ENCODE data around the gene ANXA2R.

The ANXA2R gene

DNA sequence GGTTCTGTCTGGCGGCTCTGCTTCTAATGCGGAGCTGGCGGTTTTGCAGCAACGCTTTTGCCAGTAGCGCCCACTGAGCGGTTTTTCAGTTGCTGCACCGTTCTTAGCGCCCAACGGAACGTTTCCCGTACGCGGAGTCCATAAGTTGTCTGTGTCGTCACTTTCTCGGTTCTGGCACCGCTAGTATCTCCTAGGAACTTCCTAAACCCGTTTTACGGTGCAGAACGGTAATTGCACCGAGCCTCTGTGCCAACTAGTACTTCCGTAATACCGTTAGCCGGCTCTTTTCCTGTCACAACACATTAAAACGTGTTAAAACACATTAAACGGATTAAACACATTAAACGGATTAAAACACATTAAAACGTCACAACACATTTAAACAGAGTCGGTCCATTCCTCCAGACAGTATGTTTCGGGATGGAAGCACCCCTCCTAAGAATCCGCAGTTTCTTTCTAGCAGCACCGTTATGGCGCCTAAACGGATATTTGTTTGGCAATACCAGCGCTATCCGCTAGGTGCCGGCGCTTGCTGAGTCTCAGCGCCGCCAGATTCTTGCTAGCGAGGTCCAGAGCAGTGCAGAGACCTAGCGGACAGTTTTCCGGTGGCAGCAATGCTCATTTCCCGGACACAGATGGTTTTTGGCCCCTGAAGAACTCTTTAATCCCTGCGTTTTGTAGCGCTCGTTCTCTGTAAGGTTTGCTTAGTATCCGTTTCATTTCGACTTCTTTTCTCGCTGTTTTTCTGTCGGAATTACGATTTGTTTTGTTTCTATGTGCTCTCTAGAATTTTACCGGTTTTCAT lies 45.4 kb downstream of the ANXA2R start:
- peak; percentile 80 for DNase-seq (ENCODE audit: extremely low read depth, low read depth)
- TF ChIP-seq, protein P1, sequence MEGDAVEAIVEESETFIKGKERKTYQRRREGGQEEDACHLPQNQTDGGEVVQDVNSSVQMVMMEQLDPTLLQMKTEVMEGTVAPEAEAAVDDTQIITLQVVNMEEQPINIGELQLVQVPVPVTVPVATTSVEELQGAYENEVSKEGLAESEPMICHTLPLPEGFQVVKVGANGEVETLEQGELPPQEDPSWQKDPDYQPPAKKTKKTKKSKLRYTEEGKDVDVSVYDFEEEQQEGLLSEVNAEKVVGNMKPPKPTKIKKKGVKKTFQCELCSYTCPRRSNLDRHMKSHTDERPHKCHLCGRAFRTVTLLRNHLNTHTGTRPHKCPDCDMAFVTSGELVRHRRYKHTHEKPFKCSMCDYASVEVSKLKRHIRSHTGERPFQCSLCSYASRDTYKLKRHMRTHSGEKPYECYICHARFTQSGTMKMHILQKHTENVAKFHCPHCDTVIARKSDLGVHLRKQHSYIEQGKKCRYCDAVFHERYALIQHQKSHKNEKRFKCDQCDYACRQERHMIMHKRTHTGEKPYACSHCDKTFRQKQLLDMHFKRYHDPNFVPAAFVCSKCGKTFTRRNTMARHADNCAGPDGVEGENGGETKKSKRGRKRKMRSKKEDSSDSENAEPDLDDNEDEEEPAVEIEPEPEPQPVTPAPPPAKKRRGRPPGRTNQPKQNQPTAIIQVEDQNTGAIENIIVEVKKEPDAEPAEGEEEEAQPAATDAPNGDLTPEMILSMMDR (IDR thresholded peaks at IDR 0.05; ENCODE audit: low read depth, low read length, missing control alignments), result peak; percentile 78
- peak overlapping the region; percentile 52 for H3K4me3 ChIP-seq (replicated peaks; ENCODE audit: low read depth, low read length)

DNA sequence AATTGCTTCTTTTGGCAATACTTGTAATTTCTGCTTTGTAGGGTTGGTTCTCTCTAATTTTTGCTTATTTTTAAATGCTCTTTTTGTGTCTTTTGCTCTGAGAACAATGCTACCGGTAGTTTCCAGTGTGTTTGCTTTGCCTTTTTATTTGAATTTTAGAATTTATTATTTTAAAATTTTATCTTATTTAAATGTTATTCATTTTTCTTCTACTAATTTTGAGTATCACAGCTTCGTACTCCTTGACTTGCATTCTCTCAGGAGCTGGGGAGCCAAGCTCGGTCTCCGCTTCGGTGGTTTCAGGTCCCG lies 45.9 kb downstream of the ANXA2R start:
- H3K4me3 ChIP-seq (replicated peaks; ENCODE audit: low read depth, low read length), result peak overlapping the region; percentile 52
- no peak for DNase-seq (ENCODE audit: extremely low read depth, low read depth)
- TF ChIP-seq, protein P1 (IDR thresholded peaks at IDR 0.05; ENCODE audit: low read depth, low read length, missing control alignments), result no peak

DNA sequence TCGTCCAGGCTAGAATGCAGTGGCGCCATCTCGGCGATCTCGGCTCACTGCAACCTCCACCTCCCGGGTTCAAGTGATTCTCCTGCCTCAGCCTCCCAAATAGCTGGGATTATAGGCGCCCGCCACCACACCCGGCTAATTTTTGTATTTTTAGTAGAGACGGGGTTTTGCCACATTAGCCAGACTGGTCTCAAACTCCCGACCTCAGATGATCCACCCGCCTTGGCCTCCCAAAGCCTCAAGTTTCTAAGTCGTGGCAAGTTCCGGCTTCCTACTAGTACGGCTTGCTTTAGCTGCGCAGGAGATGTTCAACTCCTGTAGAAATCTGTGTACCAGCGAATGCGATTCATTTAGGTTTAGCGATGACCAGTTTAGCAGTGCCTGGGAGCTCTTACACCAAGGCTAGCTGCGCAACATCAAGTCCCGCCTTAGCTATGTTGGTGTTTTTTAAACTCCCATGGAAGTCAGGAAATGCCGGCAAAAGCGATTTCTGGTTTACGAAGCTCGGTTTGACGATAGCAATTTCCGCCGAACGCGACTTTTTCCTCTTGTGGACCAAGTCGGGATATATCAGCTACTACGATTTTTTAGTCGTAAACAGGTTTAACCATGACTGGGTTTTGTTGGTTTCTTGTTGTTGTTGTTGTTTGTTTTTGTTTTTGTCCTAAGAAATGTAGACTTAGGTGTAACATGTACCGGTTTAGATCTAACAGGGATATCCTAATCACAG lies 46.4 kb downstream of the ANXA2R start:
- TF ChIP-seq, protein P1 (IDR thresholded peaks at IDR 0.05; ENCODE audit: low read depth, low read length, missing control alignments), result no peak
- peak overlapping the region; percentile 52 for H3K4me3 ChIP-seq (replicated peaks; ENCODE audit: low read depth, low read length)
- no peak for DNase-seq (ENCODE audit: extremely low read depth, low read depth)

DNA sequence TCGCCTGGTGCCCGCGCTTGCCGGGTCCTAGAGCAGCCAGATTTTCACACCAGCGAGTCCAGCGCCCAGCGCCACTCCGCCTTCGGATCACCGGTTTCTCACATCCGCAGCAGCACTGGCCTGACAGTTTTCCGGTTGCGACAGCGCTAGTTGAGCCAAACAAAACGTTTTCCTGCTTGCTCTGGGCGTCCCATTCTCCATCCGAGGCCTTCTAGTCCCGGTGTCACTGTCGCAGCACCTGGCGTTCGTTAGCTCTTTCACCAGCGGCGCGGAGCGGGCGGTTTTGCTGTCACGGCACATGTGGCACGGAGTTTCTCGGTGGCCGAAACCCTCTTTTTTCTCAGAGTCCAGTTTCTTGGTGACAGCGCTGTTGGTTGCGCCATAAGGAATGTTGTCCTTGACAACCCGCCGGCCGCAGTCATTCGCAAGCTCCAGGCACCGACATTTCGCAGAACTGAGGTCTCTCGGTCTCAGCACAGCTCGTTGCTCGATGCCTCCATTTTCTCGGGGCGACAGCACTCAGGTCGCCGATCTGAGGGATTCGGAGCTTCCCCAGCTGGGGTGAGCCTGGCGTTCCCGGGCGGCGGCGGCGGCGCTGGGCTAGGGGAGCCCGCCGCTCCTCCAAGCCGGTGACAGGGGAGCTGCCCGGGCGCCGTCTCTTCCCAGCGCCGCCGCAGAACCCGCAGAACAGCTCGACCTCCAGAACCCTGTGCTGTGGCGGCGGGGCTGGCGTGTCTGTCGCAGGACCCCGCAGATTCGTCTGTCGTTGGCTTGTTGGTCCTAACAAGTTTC lies 47.8 kb downstream of the ANXA2R start:
- peak overlapping the region; percentile 46 for H3K4me3 ChIP-seq (replicated peaks; ENCODE audit: low read depth, low read length)
- no peak for DNase-seq (ENCODE audit: extremely low read depth, low read depth)
- TF ChIP-seq, protein P1 (IDR thresholded peaks at IDR 0.05; ENCODE audit: low read depth, low read length, missing control alignments), result no peak

DNA sequence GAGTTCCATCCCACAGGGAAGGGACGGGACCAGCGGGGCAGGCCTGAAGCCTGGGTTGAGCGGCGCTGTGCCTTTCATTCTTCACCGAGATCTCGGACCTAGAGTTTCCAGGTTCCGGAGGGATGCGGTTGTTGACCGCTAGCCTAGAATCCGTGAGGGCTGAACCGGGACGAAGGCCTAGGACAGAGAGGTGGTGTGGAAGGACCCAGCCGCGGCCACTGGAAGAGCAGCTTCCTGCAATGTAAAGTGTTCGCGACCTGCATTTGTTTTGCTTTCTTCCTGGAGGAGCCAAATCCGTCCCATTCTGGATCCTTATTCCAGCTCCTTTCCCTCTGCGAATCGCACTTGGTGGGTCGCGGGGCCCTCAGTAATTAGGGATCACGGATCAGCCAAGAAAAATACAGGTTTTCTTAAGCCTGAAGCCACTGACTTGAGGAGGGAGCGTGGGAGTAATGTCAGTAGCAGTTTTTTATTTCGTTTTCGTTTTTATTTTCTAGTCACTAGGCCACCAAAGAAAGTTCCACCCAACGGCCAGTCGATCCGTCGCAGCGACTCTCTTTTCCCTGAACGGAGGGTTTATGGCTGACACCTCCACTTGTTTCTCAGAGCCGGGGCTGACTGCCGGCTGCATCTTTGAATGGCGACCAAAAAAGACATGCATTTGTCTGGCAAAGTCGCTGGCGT lies 48.6 kb downstream of the ANXA2R start:
- no peak for DNase-seq (ENCODE audit: extremely low read depth, low read depth)
- TF ChIP-seq, protein P1 (IDR thresholded peaks at IDR 0.05; ENCODE audit: low read depth, low read length, missing control alignments), result no peak
- peak overlapping the region; percentile 46 for H3K4me3 ChIP-seq (replicated peaks; ENCODE audit: low read depth, low read length)

DNA sequence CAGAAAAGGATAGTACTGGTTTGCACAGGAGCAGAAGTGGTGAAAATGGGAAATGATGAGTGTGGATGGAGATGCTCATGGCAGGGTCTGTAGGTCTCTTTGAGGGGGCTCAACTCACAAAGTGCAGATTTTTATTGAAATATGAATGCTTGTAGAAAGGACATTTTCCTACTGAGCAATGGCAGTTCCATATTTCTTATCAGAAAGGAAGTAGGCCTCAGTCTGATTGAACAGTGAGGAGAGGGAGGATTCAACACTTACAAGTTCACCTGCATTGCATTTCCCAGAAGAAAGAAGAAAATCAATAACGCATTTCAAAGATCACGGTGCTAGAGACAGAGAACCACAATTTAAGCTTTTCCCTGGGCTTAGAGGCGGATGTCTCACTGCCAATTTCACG lies 49.2 kb downstream of the ANXA2R start:
- no peak for DNase-seq (ENCODE audit: extremely low read depth, low read depth)
- H3K4me3 ChIP-seq (replicated peaks; ENCODE audit: low read depth, low read length), result no peak overlapping the region
- TF ChIP-seq, protein P1 (IDR thresholded peaks at IDR 0.05; ENCODE audit: low read depth, low read length, missing control alignments), result no peak
